ENCODE results near the gene FKRP. TPM values are rescaled to one million over a fixed set of nuclear protein-coding genes. Genes with fewer than 3 reads are reported as not detected.
A peak's percentile ranks its signal among the peaks of the same experiment; 100 is the strongest.

FKRP gene
- total RNA-seq, 2 experiments from 2014 or later = 7.7 to 10.1 TPM

DNA sequence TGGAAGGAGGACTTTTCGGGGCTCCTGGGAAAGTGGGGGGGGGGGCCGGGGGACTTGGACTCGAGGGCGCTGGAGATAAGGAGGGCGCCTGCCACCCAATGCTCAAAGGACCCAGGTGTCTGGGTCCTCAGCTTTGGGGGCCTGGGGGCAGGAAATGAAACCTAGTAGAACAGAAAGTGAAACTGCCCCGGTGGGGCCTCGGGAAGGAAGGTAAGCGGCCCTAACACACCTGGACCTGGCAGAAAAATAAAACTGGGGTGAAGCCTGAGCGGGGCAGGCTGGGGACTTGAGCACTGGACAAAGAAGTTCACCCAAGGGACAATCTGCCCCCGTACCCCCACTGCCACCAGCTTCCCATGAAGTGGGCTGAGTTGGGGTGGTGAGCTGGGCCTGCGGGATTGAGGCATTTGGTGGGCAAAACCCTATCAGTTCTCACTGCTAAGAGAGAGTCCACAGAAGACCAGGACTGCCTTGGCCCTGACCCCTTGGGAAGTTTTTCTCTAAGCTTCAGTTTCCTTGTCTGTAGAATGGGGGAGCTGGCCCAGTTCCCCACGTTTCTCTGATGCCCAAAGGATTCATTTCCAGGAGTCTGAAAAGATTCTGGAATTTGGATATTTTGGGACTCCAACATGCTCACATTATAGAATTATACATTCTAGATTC, 31.3 kb upstream of the FKRP start:
- TF ChIP-seq, protein P1, sequence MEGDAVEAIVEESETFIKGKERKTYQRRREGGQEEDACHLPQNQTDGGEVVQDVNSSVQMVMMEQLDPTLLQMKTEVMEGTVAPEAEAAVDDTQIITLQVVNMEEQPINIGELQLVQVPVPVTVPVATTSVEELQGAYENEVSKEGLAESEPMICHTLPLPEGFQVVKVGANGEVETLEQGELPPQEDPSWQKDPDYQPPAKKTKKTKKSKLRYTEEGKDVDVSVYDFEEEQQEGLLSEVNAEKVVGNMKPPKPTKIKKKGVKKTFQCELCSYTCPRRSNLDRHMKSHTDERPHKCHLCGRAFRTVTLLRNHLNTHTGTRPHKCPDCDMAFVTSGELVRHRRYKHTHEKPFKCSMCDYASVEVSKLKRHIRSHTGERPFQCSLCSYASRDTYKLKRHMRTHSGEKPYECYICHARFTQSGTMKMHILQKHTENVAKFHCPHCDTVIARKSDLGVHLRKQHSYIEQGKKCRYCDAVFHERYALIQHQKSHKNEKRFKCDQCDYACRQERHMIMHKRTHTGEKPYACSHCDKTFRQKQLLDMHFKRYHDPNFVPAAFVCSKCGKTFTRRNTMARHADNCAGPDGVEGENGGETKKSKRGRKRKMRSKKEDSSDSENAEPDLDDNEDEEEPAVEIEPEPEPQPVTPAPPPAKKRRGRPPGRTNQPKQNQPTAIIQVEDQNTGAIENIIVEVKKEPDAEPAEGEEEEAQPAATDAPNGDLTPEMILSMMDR (IDR thresholded peaks at IDR 0.05) = no peak
- Mint-ChIP-seq H3K27ac (peak overlapping the region; percentile 94), H3K4me3 (peak overlapping the region; percentile 86), H3K27me3 (no peaks in the 10 kb centered on the region), H3K4me1 (ENCODE audit: low read depth) (peaks cover 30% of the 10 kb centered on the region), H3K36me3 (ENCODE audit: low read depth) (peaks cover 33% of the 10 kb centered on the region), H3K9me3 (no peaks in the 10 kb centered on the region)
- ChIA-PET POLR2A (interaction anchor here (0.6 to 3.6 kb wide), 16 partner anchors 8 to 218 kb away, joined by 3 to 27 read pairs (median 4); partner anchors contain the start of genes CALM3 and SLC1A5), CTCF (interaction anchor here (0.9 to 5.7 kb wide), 8 partner anchors 8 to 109 kb away, joined by 3 to 75 read pairs (median 6); partner anchors contain the start of gene DACT3)
- intact Hi-C loops (cut with micrococcal nuclease) = no loop called here
- peak; percentile 45 for ATAC-seq
- peak; percentile 84 for DNase-seq

DNA sequence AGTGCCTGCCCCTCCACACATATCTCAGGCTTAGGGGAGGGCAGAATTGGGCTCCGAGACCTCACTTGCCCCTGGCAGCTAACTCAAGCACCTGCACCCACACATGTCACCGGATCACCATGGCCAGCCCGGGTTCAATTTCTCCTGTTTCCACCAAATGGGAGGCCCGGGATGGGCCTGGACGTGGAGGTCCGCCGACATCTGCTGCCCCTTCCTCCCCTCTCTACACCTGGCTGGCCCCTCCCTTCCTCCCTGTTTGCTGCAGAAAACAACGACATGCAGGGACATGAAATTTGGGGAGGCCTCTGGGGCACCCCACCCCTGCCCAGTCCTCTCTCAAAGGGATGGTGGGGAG, 30.3 kb upstream of the FKRP start:
- POLR2A ChIA-PET = interaction anchor here (0.8 to 3.6 kb wide), 8 partner anchors 9 to 114 kb away, joined by 3 to 27 read pairs (median 4); partner anchors contain the start of genes CALM3 and SLC1A5
- TF ChIP-seq, protein P1 (IDR thresholded peaks at IDR 0.05) = no peak
- Mint-ChIP-seq H3K4me3 (peak overlapping the region; percentile 86), H3K9me3 (no peaks in the 10 kb centered on the region), H3K27ac (peak overlapping the region; percentile 94), H3K27me3 (no peaks in the 10 kb centered on the region), H3K4me1 (ENCODE audit: low read depth) (peaks cover 33% of the 10 kb centered on the region), H3K36me3 (ENCODE audit: low read depth) (peaks cover 29% of the 10 kb centered on the region)
- intact Hi-C loops (cut with micrococcal nuclease) = no loop called here
- CTCF ChIA-PET = interaction anchor here (0.8 to 5.7 kb wide), 6 partner anchors 8 to 177 kb away, joined by 3 to 75 read pairs (median 9); partner anchors contain the start of gene DACT3
- DNase-seq = peak; percentile 39
- ATAC-seq = no peak

DNA sequence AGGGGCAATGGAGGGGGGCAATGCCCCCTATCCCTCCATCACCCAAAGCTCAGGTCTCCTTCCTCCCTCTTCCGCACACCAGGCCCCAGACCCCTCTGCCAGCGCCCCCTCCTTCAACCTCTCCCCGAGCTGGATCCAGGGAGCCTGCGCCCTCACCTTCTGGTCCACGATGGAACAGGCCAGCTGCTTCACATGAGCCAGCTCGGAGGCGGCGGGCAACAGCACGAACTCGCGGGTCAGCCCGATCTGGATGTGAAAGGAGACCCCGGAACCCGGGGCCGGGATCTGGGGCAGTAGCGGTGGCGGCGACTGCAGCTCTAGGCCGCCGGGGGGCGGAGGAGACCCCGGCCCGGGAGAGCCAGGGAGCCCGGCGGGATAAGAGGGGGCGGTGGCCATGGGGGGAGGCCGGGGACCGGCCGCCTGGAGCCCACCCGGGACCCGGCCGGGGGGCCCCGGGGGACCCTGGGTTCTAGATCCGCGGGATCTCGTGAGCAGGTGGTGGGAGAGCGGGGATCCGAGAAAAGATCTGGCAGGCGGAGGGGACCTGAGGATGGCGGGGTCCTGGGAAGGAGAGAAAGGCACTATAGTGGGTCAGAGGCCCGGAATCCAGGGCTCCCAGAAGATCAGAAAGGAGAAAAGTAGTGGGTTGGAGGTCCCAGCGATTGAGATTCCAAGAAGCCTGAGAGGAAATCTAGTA, 29.7 kb upstream of the FKRP start:
- ATAC-seq (no peak), DNase-seq (peak; percentile 48)
- ChIA-PET POLR2A (interaction anchor here (1.0 to 3.6 kb wide), 7 partner anchors 9 to 115 kb away, joined by 3 to 27 read pairs (median 4); partner anchors contain the start of genes CALM3 and SLC1A5), CTCF (interaction anchor here (0.8 to 5.7 kb wide), 7 partner anchors 7 to 178 kb away, joined by 3 to 75 read pairs (median 4); partner anchors contain the start of gene DACT3)
- intact Hi-C loops (cut with micrococcal nuclease) = no loop called here
- H3K4me3 Mint-ChIP-seq = peak overlapping the region; percentile 86
- peaks cover 34% of the 10 kb centered on the region for H3K4me1 Mint-ChIP-seq (ENCODE audit: low read depth)
- H3K27me3 Mint-ChIP-seq = no peaks in the 10 kb centered on the region
- TF ChIP-seq, protein P1 (IDR thresholded peaks at IDR 0.05) = no peak
- H3K27ac Mint-ChIP-seq = peak overlapping the region; percentile 94
- peaks cover 29% of the 10 kb centered on the region for H3K36me3 Mint-ChIP-seq (ENCODE audit: low read depth)
- H3K9me3 Mint-ChIP-seq = no peaks in the 10 kb centered on the region

DNA sequence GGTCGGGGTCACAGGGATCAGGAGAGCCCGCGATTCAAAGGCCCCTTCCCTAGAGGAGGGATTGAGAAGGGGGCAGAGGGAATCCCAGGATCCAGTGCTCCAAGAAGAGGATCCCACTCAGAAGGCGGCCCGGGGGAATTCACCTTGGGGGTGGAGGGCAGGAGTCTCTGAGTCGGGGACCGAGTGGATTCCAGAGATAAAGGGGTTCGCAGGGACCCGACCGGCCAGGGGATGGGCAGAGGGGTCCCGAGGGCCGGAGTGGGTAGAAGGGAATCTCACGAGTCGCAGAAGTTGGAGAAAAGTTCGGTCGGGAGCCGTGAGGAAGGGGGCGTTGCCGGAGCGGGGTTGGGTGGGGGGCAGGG, 29.2 kb upstream of the FKRP start:
- TF ChIP-seq, protein P1 (IDR thresholded peaks at IDR 0.05) = no peak
- POLR2A ChIA-PET = interaction anchor here (1.4 to 3.3 kb wide), 3 partner anchors 13 to 115 kb away, joined by 3 to 12 read pairs (median 4); partner anchors contain the start of gene CALM3
- CTCF ChIA-PET = interaction anchor here (1.0 to 5.7 kb wide), 4 partner anchors 11 to 54 kb away, joined by 3 to 75 read pairs (median 24); no protein-coding TSS in a partner anchor
- H3K27me3 Mint-ChIP-seq = no peaks in the 10 kb centered on the region
- peaks cover 32% of the 10 kb centered on the region for H3K36me3 Mint-ChIP-seq (ENCODE audit: low read depth)
- intact Hi-C loops (cut with micrococcal nuclease) = no loop called here
- ATAC-seq (no peak), DNase-seq (no peak)
- peaks cover 34% of the 10 kb centered on the region for H3K4me1 Mint-ChIP-seq (ENCODE audit: low read depth)
- H3K9me3 Mint-ChIP-seq = no peaks in the 10 kb centered on the region
- H3K4me3 Mint-ChIP-seq = peak overlapping the region; percentile 86
- H3K27ac Mint-ChIP-seq = peak overlapping the region; percentile 94
